Activated T-helper 1 cell treated with anti-CD3 and anti-CD28 coated beads, Interleukin-12 subunit alpha, Interleukin-12 subunit beta, Interleukin-2, Interleukin-4 antibody, amounts not matched to agents 30 ng/mL and 10 ng/mL and 1 ng/mL, durations not matched to agents 14 hours and 24 hours and 36 hours (primary cell): ENCODE data around the gene CACNA1C. TPM values are rescaled to one million over a fixed set of nuclear protein-coding genes. Genes with fewer than 3 reads are reported as not detected.

Experiments
- DNase-seq: peaks from one replicate; pipeline ENCODE4 v3.0.0; 2021; ENCODE audit warnings: low spot score
- H3K27ac Mint-ChIP-seq: one replicate; pipeline ENCODE4 v1.8.0; 2021; ENCODE audit warnings: mild to moderate bottlenecking, mixed read lengths
- H3K27me3 Mint-ChIP-seq: one replicate; pipeline ENCODE4 v1.8.0; 2022; ENCODE audit warnings: mild to moderate bottlenecking, moderate library complexity, mixed read lengths; ENCODE audit not compliant: insufficient read depth
- H3K36me3 Mint-ChIP-seq: one replicate; pipeline ENCODE4 v1.8.0; 2021; ENCODE audit warnings: low read depth, mixed read lengths
- H3K4me1 Mint-ChIP-seq: one replicate; pipeline ENCODE4 v1.8.0; 2021; ENCODE audit warnings: low read depth, mixed read lengths
- H3K4me3 Mint-ChIP-seq: one replicate; pipeline ENCODE4 v1.8.0; 2021; ENCODE audit warnings: mild to moderate bottlenecking, moderate library complexity, mixed read lengths
- H3K9me3 Mint-ChIP-seq: one replicate; pipeline ENCODE4 v1.8.0; 2021; ENCODE audit warnings: mixed read lengths
- intact Hi-C: fragments of 100-400 bp; cut with micrococcal nuclease; formaldehyde crosslinking; loops from one replicate; pipeline ENCODE4 v1.15.1; 2024
- total RNA-seq: library from RNA; stranded (reverse); gene quantifications from 2 replicates; pipeline ENCODE4 v1.2.3, GENCODE V29; 2022

The CACNA1C gene
- total RNA-seq, 1 donor from 2014 or later: 0.18 TPM

DNA sequence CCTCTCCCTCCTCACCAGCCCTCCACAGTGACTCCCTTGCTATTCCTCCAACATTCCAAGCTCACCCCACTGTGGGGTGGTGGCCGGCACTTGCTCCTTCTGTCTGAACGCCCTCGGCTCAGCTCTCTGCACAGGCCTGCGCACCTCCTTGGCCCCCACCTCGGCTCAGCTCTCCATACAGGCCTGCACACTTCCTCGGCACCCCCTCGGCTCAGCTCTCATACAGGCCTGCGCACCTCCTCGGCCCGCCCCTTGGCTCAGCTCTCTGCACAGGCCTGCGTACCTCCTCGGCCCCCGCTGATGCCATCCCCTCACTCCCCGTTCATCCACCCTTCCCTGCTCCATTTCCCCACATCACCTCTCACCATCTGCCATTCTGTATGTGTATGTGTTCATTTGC is 409.3 kb downstream of the CACNA1C start:
- H3K9me3 Mint-ChIP-seq: no peaks in the 10 kb centered on the region
- peaks cover 4% of the 10 kb centered on the region for H3K27me3 Mint-ChIP-seq
- no peak overlapping the region for H3K27ac Mint-ChIP-seq
- no peak overlapping the region for H3K4me3 Mint-ChIP-seq
- no peaks in the 10 kb centered on the region for H3K4me1 Mint-ChIP-seq
- H3K36me3 Mint-ChIP-seq: no peaks in the 10 kb centered on the region
- intact Hi-C loops: no loop called here
- DNase-seq: no peak

DNA sequence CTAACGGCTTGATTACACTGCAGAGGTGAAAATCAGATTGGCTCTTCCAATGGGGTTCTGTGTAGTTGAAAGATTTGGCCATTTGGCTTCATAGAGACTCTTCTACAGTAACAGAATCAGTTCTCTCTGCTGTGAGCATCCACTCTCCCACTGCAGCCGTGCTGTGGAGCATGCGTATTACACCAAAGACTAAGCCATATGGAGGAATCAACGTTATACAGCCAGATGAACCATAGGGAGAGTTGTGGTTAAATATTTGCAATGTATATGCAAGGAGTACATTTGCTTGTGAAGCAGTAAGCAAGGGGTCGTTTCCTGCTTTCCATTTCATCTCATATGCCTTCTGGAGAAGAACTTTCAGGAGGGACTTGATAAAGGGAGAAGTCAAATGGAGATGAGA is 410.9 kb downstream of the CACNA1C start:
- no peak for DNase-seq
- Mint-ChIP-seq H3K36me3 (no peaks in the 10 kb centered on the region), H3K9me3 (no peaks in the 10 kb centered on the region), H3K27me3 (peaks cover 2% of the 10 kb centered on the region), H3K27ac (no peak overlapping the region), H3K4me1 (no peaks in the 10 kb centered on the region), H3K4me3 (no peak overlapping the region)
- intact Hi-C loops: no loop called here

DNA sequence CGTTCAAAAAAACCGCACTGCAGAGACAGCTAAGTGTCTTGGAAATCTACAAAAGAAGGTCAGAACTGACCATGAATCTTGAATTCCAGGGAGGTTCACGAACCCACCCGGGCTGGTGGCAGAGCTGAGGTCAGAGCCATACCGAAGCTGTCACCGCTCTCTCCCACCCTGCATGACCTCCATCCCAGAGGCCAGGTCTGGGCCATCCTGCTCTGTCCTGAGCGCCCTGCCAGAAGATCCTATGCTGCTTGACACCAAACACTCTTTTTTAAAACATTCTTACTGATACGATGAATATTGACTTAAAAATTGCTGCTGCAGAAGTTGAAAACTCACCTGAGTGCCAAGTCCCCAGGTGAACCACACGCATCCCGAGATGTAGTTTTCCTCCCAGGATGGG is 412.9 kb downstream of the CACNA1C start:
- Mint-ChIP-seq H3K4me3 (no peak overlapping the region), H3K27me3 (peaks cover 4% of the 10 kb centered on the region), H3K36me3 (no peaks in the 10 kb centered on the region), H3K27ac (no peak overlapping the region), H3K9me3 (no peaks in the 10 kb centered on the region), H3K4me1 (no peaks in the 10 kb centered on the region)
- intact Hi-C loops: no loop called here
- no peak for DNase-seq

DNA sequence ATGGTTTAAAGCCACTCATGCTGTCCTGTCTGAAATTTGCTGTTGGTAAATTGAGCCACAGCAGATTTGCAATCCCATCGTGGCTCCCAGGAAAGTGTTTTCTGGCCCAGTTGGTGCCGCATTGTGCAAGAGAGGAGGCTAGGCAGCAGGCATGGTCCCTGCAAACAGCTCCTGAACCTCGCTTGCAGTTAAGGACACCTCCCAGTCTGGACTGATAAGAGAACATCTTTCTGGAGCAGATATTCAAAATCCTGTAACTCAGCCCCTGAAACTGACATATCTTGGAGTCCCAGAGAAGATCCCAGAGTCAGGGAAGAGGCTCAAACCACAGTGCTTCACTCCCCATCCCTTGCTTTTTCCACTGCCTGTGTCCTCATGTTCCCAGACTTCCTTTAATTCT is 413.4 kb downstream of the CACNA1C start:
- Mint-ChIP-seq H3K4me3 (no peak overlapping the region), H3K36me3 (no peaks in the 10 kb centered on the region), H3K27me3 (peaks cover 4% of the 10 kb centered on the region), H3K27ac (no peak overlapping the region), H3K4me1 (no peaks in the 10 kb centered on the region), H3K9me3 (no peaks in the 10 kb centered on the region)
- DNase-seq: no peak
- intact Hi-C loops: no loop called here

DNA sequence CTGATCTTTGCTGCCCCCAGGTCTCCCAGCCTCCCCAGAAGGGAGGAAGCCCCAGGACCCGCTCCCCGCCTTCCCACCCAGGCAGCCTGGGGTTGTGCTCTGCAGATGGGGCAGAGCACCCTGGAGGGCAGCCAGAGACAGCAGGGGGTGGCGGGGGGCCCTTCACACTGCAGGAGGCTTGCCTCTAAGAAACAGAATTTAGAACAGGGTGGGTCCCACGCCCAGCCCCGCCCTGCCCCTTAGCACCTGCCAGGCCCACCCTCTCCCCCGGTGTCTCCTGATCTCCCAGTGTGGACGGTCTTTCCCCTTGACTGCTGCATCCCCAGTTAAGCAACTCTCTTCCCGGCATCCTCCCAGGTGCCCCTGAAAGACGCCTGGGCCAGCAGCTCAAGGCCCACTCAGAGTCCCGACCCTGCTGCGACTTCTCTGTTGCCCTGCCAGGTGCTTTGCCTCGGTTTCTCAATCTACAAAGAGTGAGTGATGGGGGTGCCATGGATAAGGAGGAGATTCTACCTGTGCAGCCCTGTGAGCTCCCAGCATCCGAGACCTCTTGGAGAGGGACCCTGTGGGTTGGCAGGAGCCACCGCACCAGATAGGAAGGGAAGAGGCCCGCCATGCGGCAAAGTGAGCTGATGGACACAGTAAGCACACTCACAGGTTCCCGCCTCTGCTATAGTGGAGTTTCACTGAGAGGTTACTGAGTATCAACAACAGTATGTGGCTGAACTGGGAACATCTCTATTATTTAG is 414.8 kb downstream of the CACNA1C start:
- intact Hi-C loops: no loop called here
- H3K27ac Mint-ChIP-seq: no peak overlapping the region
- H3K4me1 Mint-ChIP-seq: no peaks in the 10 kb centered on the region
- no peaks in the 10 kb centered on the region for H3K36me3 Mint-ChIP-seq
- no peak overlapping the region for H3K4me3 Mint-ChIP-seq
- H3K27me3 Mint-ChIP-seq: peaks cover 4% of the 10 kb centered on the region
- no peaks in the 10 kb centered on the region for H3K9me3 Mint-ChIP-seq
- no peak for DNase-seq

DNA sequence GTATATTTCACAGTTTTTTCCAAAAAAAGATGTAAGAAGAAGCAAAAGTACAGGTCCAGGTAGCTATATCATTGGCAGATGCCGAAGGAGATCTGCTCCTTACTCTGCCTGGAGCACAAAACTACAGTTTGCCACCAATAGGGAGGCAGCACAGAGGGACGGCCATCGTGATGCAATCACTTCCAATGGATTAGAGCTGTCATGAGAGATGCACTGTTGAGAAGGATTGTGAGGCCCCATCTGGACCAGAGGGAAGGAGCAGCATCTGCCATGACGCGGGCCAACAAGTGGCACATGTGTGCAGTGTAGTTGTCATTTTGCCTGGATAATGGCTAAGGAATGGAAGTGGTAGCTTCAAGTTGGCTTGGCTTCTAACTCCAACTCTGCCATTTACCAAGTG is 423.2 kb downstream of the CACNA1C start:
- H3K36me3 Mint-ChIP-seq: no peaks in the 10 kb centered on the region
- no peaks in the 10 kb centered on the region for H3K4me1 Mint-ChIP-seq
- intact Hi-C loops: loop anchor here (10.0 kb wide), 1 partner anchor 109 kb away; no protein-coding TSS in a partner anchor
- H3K9me3 Mint-ChIP-seq: no peaks in the 10 kb centered on the region
- no peak for DNase-seq
- H3K4me3 Mint-ChIP-seq: no peak overlapping the region
- no peak overlapping the region for H3K27ac Mint-ChIP-seq
- peaks cover 11% of the 10 kb centered on the region for H3K27me3 Mint-ChIP-seq

DNA sequence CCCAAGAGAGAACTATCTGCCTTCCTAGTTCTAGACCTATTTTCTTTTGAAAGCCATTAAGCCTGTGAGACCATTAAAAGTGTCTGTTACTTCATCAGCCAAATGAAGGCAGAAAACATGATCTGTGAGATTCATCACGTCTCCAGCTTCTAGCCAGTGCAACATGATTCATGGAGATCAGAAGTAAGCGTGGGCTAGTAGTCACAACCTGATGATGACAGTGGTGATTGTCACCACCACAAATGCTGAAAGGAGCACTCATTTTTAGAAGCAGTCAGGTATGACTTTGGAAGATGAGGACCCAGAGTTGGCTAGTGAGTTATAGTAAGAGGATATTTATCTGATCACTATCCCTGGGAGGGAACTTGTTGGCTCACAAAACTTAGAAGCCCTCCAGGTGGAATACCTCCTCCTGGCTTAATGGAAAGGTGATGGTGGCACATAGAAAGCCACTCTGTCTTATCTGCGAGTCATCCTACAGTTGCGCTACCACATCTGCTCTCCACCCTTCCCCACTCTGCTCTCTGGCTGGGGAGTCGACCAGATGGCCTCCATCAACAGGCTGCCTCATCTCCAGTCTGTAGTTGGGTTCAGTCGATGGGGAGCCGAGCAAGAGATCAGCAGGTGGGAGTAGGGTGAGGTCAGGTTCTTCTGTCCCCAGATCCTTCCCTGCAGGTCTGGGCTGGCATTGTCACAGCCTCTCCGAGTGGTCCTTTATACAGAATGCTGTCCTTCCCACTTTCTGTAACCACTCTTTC is 424.4 kb downstream of the CACNA1C start:
- Mint-ChIP-seq H3K4me3 (no peak overlapping the region), H3K36me3 (no peaks in the 10 kb centered on the region), H3K4me1 (no peaks in the 10 kb centered on the region), H3K27ac (no peak overlapping the region), H3K27me3 (peaks cover 11% of the 10 kb centered on the region), H3K9me3 (no peaks in the 10 kb centered on the region)
- intact Hi-C loops: loop anchor here (10.0 kb wide), 1 partner anchor 108 kb away; no protein-coding TSS in a partner anchor
- no peak for DNase-seq

DNA sequence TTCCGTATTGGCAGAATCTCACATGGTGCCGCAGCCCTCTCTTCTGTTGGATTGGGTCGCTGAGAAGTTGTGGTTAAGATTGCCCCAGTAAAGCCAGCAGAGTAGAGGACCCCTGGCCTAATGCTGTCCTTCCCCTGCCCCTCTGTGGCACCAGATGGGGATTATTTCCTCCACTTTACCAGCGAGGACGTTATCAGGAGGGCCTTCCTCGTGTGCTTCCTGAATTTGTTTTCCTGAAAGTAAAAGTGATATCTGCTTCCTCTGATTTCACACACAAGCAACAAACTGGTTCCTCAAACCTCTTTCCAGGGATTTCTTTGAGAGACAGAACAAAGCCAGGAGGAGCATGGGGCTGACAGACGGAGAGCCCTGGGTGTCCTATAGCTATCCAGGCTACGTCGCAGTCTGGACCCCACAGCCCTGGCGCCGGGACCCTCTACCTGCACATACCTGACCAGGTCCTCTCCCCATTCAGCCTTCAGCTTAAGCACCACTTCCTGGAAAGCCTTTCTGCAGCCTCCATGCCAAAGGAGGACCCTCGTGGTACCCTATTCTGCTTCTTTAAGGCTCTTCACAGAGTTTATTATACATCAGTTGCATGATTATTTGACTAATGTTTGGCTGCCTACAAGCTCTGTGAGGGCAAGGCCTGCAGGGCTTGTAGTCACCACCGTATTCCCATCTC is 427.2 kb downstream of the CACNA1C start:
- no peaks in the 10 kb centered on the region for H3K36me3 Mint-ChIP-seq
- H3K27me3 Mint-ChIP-seq: peaks cover 15% of the 10 kb centered on the region
- H3K4me3 Mint-ChIP-seq: no peak overlapping the region
- no peak for DNase-seq
- H3K9me3 Mint-ChIP-seq: no peaks in the 10 kb centered on the region
- H3K4me1 Mint-ChIP-seq: no peaks in the 10 kb centered on the region
- no peak overlapping the region for H3K27ac Mint-ChIP-seq
- intact Hi-C loops: loop anchor here (10.0 kb wide), 1 partner anchor 105 kb away; no protein-coding TSS in a partner anchor

DNA sequence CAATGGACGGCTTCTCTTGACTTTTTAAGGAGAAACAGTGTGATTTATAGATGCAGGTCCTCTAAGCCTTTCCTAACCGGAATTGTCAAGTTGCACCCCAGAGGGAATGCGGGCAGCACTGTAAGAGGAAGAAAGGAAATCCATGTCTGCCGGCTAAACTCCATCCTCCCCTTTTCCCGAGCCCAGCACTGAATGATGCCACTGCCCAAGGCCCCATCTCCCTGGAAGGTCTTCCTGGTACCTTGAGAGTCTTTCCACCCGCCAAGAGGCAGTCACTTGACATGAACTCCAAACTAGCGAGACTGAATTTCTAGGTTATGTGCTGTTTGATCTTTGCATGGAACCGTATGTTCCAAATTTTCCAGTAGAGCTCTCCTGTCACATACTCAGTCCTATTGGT is 428.6 kb downstream of the CACNA1C start:
- DNase-seq: no peak
- no peaks in the 10 kb centered on the region for H3K36me3 Mint-ChIP-seq
- peaks cover 13% of the 10 kb centered on the region for H3K27me3 Mint-ChIP-seq
- no peaks in the 10 kb centered on the region for H3K4me1 Mint-ChIP-seq
- H3K4me3 Mint-ChIP-seq: no peak overlapping the region
- H3K9me3 Mint-ChIP-seq: no peaks in the 10 kb centered on the region
- no peak overlapping the region for H3K27ac Mint-ChIP-seq
- intact Hi-C loops: no loop called here

DNA sequence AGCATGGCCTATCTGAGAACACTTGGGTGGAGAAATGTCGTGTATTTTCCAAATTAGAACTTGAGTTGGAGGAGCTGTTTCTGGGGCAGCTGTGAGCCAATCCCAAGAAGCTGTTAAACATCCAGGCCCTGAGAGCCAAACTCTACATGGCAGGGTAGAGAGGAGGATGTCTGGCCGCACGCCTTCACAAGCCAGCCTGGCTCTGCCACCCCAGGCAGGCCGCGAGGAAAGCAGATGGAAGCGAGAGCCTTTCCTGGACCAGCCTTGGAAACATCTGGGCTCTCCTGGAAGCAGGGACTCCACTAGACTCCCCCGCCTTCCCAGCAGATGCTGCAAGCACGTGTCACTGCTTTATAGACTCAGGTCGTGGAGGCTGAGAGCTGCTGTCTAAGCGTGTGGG is 429.2 kb downstream of the CACNA1C start:
- peaks cover 13% of the 10 kb centered on the region for H3K27me3 Mint-ChIP-seq
- no peak overlapping the region for H3K27ac Mint-ChIP-seq

DNA sequence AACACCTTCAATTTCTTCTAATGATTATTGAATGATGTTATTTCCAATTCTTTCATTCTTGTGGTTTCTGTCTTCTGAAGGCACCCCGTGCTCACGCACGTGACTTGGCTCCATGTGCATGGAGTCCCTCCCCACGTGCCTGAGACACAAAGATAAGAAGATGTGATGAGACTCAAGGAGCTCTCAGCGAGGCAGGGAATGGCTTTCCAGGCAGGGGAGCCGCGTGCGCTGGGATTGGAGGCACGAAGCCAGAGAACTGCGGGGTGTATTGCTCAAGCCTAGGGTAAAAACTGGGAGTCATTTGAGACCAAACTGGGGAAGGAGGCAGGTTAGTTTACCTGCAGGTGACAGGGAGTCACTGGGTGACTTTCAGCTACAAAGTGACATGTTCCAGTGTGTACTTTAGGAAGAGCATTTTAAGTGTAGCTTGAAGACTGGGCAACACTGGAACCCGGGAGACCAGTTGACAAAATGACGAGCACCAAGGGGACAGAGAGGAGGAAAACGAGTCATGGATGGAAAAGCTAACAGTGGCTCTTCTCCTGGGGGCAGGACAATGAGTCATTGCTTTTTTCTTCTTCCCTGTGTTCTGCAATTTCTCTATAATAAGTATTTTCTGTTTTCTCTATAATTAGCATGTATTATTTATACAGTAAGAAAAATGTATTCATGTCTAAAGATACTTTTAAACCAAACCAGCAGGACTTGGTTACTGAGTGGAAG is 430.3 kb downstream of the CACNA1C start:
- no peak for DNase-seq
- H3K27ac Mint-ChIP-seq: no peak overlapping the region
- no peaks in the 10 kb centered on the region for H3K4me1 Mint-ChIP-seq
- no peak overlapping the region for H3K4me3 Mint-ChIP-seq
- peaks cover 12% of the 10 kb centered on the region for H3K27me3 Mint-ChIP-seq
- intact Hi-C loops: no loop called here
- H3K36me3 Mint-ChIP-seq: no peaks in the 10 kb centered on the region
- H3K9me3 Mint-ChIP-seq: no peaks in the 10 kb centered on the region

More for the DNA sequence above, 429.2 kb downstream of the CACNA1C start:
- Mint-ChIP-seq H3K4me3 (no peak overlapping the region), H3K4me1 (no peaks in the 10 kb centered on the region), H3K36me3 (no peaks in the 10 kb centered on the region), H3K9me3 (no peaks in the 10 kb centered on the region)
- no peak for DNase-seq
- intact Hi-C loops: no loop called here

DNA sequence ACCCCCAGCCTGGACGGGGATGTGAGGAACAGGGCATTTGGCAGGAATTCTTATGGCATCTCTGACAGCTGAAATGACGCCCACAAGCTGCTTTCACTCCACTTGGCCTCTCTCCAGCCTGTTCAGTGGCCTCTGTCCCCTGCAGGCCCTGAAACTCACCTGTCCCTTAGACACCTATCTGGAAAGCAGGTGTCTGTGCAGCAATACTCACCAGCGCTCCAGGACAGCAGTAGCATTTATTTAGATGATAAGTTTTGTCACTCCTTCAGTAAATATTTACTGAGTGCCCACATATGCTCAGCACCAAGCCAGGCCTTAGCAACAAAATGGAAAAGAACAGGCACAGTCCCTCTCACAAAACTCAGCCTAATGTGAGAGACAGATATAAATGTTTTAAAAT is 430.9 kb downstream of the CACNA1C start:
- H3K4me3 Mint-ChIP-seq: no peak overlapping the region
- no peak for DNase-seq
- intact Hi-C loops: no loop called here
- H3K27ac Mint-ChIP-seq: no peak overlapping the region
- H3K36me3 Mint-ChIP-seq: no peaks in the 10 kb centered on the region
- H3K9me3 Mint-ChIP-seq: no peaks in the 10 kb centered on the region
- no peaks in the 10 kb centered on the region for H3K4me1 Mint-ChIP-seq
- peaks cover 7% of the 10 kb centered on the region for H3K27me3 Mint-ChIP-seq
